GM19324 (cell line): ENCODE data around the gene WTIP.
"Not testable (repeated sequence)": the region's sequence is repeated elsewhere in the genome, so short reads cannot be mapped to it uniquely, and the experiment has no call there.

Source experiments
- ATAC-seq: cut with Tn5 transposase; IDR thresholded peaks from one replicate; pipeline ENCODE4 v1.9.1; 2021; ENCODE audit warnings: mild to moderate bottlenecking, moderate library complexity; ENCODE audit not compliant: unreplicated experiment, low FRiP score

WTIP gene

GRCh38 chr19:34480971-34481841 is at the start of gene WTIP:
Gene WTIP, plus strand, starts transcription at chr19:34481758. Its CDS starts 217 bp downstream, at chr19:34481975.
- no peak for ATAC-seq

GRCh38 chr19:34432797-34433196 is 48.8 kb upstream of the WTIP start:
- ATAC-seq = no peak

- ATAC-seq = no peak
Observed at GRCh38 chr19:34436716-34437115, 44.8 kb upstream of the WTIP start.

- no peak for ATAC-seq
Observed at GRCh38 chr19:34448191-34448590, 33.4 kb upstream of the WTIP start.

- no peak for ATAC-seq
Observed at GRCh38 chr19:34452723-34453122, 28.8 kb upstream of the WTIP start.

- no peak for ATAC-seq
Observed at GRCh38 chr19:34454091-34454490, 27.5 kb upstream of the WTIP start.

GRCh38 chr19:34454685-34455084 is 26.9 kb upstream of the WTIP start:
- no peak for ATAC-seq

- ATAC-seq = not testable (repeated sequence)
Observed at GRCh38 chr19:34455783-34456480, 25.6 kb upstream of the WTIP start.

- no peak for ATAC-seq
Observed at GRCh38 chr19:34457446-34457845, 24.1 kb upstream of the WTIP start.

GRCh38 chr19:34458677-34459076 is 22.9 kb upstream of the WTIP start:
- ATAC-seq = no peak

- no peak for ATAC-seq
Observed at GRCh38 chr19:34459614-34460013, 21.9 kb upstream of the WTIP start.

GRCh38 chr19:34461375-34462100 is 20.0 kb upstream of the WTIP start:
- no peak for ATAC-seq

- not testable (repeated sequence) for ATAC-seq
Observed at GRCh38 chr19:34464785-34465184, 16.8 kb upstream of the WTIP start.

- no peak for ATAC-seq
Observed at GRCh38 chr19:34468409-34468808, 13.1 kb upstream of the WTIP start.

- not testable (repeated sequence) for ATAC-seq
Observed at GRCh38 chr19:34469026-34469425, 12.5 kb upstream of the WTIP start.

- no peak for ATAC-seq
Observed at GRCh38 chr19:34471906-34472700, 9.5 kb upstream of the WTIP start.

GRCh38 chr19:34474233-34474989 is 7.1 kb upstream of the WTIP start:
- ATAC-seq = no peak

GRCh38 chr19:34475026-34475974 is 6.3 kb upstream of the WTIP start:
- no peak for ATAC-seq
